NCI-H187 treated with DMSO at 0.1 percent for 48 hours (cell line): Measurements from ENCODE around the gene GOLGA5.
A peak's percentile ranks its signal among the peaks of the same experiment; 100 is the strongest.

Source experiments
- DNase-seq: peaks from one replicate; lab custom pipeline; 2025; lab: John Stamatoyannopoulos, UW

Gene GOLGA5

DNA sequence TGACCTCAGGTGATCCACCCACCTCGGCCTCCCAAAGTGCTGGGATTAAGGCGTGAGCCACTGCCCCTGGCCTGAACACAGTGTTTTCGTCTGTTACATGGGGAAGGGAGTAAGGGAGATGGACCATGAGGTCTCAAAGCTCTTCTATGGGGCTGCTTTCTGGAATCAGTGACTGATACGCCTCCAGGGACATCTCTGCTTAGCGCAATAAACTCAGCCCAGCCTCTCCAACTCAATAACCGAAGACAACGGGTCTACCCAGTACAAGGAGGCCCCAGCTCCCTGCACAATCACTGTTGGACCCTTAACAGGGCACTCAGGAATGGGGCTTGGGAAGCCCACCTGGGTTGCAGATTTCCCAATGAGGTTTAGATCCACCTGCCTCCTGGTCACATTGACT, 86.2 kb downstream of the GOLGA5 start:
- no peak for DNase-seq

DNA sequence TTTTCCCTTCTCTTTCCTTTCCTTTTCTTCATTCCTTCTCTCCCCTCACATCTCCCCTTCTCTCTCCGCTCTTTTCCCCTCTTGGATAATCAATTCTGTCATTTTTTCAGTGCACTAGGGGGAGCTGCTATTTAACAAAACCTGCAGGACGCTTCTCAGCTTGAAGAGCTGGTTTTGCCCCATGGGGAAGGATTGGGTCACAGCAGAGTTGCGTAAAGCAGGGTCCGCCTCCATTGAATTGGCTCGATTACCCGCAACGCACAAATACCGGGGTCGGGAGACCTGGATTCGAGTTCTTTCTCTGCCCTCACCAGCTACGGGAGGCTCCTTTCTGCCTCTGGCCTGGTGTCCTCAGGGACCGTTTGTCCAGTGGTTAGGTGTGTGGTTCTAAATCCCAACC, 86.7 kb downstream of the GOLGA5 start:
- peak; percentile 24 for DNase-seq

DNA sequence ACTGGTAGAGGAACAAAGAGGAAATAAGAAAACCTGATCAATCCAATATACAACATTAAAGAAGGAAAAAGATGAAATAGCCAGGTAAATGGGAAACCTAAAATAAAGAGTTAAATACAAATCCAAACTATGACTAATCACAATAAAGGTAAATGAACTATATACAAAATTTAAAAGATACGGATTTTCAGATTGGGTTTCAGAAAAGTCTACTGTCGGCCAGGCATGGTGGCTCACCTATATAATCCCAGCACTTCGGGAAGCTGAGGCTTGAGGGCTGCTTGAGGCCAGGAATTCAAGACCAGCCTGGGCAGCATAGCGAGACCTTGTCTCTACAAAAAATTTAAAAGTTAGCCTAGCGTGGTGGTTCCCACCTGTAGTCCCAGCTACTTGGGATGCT, 89.0 kb downstream of the GOLGA5 start:
- DNase-seq: no peak

DNA sequence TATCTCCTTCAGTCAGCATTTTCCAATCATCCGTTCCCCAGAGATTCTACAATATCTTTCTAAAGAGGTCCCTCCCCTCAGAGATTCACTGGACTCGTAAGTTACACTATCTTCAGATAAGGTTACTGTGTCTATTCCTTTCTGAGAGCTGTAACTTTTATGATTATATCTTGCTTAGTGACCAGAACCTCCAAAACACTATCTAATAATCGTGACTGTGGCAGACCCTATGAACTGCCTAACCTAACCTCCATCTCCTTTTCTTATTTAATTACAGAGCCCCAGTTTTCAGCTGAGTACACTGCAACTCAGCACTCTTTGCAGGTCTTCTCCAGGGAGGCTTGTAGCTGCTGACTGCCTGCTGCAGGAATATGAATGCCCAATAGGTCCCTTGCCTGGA, 90.3 kb downstream of the GOLGA5 start:
- no peak for DNase-seq

DNA sequence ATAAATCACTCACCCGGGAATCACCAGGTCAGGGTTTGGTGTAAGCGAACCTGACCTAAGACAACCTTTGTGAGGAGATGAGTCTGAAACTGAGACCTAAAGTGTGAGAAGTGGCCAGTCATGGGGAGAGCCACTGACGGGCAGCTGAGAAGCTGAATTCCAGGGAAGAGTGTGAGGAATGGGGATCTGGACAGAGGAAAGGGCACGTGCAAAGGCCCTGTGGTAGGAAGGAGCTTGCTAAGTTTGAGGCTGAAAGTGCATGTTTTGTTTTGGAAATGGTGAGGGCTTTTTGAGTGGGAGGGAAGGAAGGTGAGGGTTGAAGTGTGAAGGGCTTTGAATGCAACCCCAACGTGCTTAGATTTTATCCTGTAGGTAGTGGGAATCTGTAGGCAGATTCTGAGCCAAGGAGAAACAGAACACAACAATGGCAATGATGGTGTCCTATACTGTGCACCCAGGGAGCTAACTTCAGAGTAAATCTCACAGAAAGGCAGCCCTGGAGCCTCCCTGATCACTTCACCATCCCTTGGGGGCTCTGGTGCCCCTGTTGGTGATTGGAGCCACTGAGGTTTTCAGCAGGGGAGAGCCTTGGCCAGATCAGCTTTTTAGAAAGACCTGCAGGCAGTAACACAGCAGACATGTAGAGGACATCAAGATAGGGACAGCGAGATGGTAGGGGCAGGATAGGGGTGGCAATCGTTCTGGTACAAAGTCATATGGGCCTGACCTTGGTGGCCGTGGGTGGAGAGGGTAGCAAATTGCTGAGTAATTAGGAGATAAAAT, 91.4 kb downstream of the GOLGA5 start:
- no peak for DNase-seq

DNA sequence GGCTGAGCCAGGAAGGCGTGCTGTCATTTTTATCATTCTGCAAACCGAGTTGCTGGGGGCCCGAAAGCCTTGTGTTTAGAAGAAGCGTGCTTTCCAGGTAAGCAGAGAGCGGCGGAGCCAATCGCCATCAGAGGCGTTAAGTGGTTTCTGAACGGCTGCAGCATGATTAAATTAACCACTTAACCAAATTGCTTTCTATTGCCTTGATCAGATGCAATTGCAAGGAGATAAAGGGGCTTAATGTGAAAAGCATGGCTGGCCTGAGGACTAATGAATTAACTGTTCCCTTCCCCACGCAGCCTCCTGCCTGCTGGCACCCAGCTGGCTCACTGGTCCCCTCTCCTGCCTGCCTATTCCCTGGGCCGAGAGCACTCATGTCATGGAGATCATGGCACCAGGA, 92.2 kb downstream of the GOLGA5 start:
- DNase-seq: peak; percentile 54

DNA sequence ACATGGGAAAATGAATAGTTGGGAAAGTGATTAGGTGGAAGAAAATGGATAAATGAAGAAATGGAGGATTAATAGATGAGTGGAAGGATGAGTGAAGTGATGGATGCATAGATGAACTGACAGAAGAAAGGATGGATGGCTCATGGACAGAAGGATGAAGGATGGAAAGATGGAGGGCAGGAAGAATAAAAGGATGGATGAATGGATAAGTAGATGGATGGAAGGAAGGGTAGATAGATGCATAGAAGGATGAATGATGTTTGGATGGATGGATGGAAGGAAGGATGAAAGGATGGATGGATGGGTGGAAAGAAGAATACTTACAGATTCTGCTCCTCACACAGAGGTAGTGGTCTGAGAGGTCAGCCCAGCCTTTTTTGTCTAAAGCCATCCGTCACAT, 93.1 kb downstream of the GOLGA5 start:
- no peak for DNase-seq

DNA sequence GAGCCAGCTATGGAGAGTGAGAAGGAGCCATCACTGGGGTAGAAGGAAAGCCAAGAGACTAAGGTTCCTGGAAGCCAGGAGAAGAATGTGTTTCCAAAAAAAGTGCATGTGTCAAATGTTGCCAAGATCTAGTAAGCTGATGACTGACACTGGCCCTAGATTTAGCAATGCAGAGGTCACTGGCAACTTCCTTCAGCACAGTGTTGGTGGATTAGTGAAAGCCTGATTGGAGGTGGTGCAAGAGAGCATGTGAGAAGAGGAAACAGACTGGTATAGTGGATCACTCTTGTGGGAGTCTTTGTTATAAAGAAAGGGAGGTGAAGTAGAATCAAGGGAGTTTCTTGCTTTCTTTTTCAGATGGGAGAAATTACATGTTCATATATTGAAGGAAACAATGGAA, 94.8 kb downstream of the GOLGA5 start:
- no peak for DNase-seq
